SK-N-SH (cell line): ENCODE measurements around the gene MEN1.

Experiments used
- GABPA ChIP-seq: IDR thresholded peaks from 2 replicates; pipeline ENCODE4 v1.4.0; 2012; ENCODE audit warnings: low read depth, mild to moderate bottlenecking
- NRF1 ChIP-seq: IDR thresholded peaks from 2 replicates; pipeline ENCODE4 v1.6.1; 2012; ENCODE audit warnings: low read depth, mild to moderate bottlenecking, low read length
- POLR2AphosphoS5 ChIP-seq: IDR thresholded peaks from 2 replicates; pipeline ENCODE4 v1.6.1; 2012; ENCODE audit warnings: low read depth, low read length
- RCOR1 ChIP-seq: fragments of 150-350 bp; IDR thresholded peaks from 2 replicates; pipeline ENCODE4 v1.6.1; 2017; ENCODE audit warnings: antibody characterized with exemption, low read length
- SIN3A ChIP-seq: IDR thresholded peaks from 2 replicates; pipeline ENCODE4 v1.6.1; 2012; ENCODE audit warnings: low read depth, mild to moderate bottlenecking, low read length, moderate library complexity, borderline replicate concordance
- SMC3 ChIP-seq: IDR thresholded peaks from 2 replicates; pipeline ENCODE4 v1.6.1; 2012; ENCODE audit warnings: low read depth, low read length, improper control_type of control experiment
- TF ChIP-seq, protein P1 (sequence below): fragments of 200-600 bp; sonication (generic); IDR thresholded peaks from 2 replicates; pipeline ENCODE4 v1.6.1; 2017; ENCODE audit warnings: antibody characterized with exemption, mild to moderate bottlenecking, moderate library complexity

DNA sequence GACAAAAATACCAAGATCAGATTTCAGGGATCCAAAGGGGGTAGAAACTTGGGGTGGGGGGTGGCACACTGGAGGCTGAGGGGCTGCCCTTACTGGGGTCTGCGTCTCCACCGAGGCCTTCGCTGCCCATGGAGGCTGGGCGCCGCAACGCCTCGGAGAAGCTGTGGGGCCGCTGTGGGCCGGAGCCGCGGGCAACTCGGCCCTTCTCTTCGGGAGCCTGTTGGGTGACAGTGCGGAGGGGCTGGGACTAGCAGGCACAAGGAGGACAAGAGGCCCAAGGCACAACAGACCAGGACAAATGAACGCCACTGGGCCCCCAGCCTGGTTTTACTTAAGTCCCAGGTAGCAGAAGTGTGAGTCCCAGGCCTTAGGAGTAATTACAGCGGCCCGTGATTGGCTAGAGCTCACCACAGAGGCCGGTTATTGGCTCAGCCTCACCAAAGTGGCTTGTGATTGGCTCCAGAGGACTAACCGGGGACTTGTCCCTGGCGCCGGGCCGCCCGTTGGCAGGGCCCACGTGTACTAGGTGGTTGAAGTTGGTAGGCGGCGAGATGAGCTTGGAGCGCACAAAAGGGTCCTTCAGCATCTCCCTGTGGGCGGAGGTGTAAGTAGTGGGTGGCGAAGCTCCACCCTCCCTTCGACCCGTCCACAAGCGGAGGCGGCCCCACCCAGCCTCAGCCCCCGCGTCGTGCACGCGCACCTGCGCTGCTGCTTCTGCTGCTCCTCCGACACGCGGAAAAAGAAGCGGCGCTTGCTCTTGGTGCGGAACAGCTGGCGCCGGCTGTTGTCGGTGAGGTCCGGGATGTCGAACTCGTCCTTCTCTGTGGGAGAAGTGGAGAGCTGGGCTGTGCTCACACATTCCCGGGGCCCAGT, 16.5 kb upstream of the MEN1 start:
- TF ChIP-seq SIN3A: no peak
- TF ChIP-seq, protein P1, sequence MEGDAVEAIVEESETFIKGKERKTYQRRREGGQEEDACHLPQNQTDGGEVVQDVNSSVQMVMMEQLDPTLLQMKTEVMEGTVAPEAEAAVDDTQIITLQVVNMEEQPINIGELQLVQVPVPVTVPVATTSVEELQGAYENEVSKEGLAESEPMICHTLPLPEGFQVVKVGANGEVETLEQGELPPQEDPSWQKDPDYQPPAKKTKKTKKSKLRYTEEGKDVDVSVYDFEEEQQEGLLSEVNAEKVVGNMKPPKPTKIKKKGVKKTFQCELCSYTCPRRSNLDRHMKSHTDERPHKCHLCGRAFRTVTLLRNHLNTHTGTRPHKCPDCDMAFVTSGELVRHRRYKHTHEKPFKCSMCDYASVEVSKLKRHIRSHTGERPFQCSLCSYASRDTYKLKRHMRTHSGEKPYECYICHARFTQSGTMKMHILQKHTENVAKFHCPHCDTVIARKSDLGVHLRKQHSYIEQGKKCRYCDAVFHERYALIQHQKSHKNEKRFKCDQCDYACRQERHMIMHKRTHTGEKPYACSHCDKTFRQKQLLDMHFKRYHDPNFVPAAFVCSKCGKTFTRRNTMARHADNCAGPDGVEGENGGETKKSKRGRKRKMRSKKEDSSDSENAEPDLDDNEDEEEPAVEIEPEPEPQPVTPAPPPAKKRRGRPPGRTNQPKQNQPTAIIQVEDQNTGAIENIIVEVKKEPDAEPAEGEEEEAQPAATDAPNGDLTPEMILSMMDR: no peak
- no peak for TF ChIP-seq RCOR1
- no peak for TF ChIP-seq GABPA
- TF ChIP-seq SMC3: no peak
- no peak for TF ChIP-seq NRF1
- TF ChIP-seq POLR2AphosphoS5: no peak
